ENCODE measurements around the gene XG.

DNA sequence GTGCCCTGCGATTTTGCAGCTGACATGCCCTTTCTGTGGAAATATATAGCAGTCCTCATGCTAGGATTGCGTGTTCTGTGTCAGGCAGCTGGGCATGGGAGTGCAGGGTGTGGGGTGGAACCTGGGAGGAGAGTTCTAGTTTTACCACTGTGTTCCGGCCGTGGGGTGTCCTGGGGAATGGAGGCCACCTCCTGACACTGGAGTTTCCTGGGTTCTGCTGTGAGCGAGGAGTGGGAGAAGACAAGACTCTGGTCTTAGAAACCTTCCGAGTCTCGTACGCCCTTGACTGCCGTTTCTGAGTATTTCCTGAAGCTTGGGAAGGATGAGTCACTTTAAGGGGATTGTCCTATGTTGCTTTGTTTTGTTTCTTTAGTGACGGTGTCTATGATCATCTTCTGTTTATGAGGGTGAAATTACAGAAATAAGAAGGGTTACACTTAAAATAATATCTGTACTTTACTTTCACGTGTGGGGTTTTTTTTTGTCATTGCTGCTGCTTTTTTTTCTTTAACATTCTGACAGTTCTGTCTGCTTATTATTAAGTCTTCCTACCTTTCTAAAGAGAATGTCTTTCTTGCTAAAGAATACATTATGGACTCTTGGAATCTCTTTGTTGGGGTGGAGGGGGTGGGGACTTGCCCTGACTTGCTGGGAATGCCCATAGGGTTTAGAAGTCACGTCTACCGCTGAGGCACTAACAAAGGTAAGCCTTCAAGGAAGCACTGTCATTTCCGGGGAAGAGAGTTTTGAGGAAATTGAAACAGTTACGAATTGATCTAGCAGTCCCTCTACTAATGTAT lies 41.6 kb upstream of the XG start:
- no peak for TF ChIP-seq POLR2AphosphoS5 (IDR thresholded peaks at IDR 0.05; ENCODE audit: low read depth, low read length)
- TF ChIP-seq SIN3A (IDR thresholded peaks at IDR 0.05; ENCODE audit: borderline replicate concordance, insufficient read depth, low read length), result no peak
- TF ChIP-seq, protein P1, sequence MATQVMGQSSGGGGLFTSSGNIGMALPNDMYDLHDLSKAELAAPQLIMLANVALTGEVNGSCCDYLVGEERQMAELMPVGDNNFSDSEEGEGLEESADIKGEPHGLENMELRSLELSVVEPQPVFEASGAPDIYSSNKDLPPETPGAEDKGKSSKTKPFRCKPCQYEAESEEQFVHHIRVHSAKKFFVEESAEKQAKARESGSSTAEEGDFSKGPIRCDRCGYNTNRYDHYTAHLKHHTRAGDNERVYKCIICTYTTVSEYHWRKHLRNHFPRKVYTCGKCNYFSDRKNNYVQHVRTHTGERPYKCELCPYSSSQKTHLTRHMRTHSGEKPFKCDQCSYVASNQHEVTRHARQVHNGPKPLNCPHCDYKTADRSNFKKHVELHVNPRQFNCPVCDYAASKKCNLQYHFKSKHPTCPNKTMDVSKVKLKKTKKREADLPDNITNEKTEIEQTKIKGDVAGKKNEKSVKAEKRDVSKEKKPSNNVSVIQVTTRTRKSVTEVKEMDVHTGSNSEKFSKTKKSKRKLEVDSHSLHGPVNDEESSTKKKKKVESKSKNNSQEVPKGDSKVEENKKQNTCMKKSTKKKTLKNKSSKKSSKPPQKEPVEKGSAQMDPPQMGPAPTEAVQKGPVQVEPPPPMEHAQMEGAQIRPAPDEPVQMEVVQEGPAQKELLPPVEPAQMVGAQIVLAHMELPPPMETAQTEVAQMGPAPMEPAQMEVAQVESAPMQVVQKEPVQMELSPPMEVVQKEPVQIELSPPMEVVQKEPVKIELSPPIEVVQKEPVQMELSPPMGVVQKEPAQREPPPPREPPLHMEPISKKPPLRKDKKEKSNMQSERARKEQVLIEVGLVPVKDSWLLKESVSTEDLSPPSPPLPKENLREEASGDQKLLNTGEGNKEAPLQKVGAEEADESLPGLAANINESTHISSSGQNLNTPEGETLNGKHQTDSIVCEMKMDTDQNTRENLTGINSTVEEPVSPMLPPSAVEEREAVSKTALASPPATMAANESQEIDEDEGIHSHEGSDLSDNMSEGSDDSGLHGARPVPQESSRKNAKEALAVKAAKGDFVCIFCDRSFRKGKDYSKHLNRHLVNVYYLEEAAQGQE (IDR thresholded peaks at IDR 0.05; ENCODE audit: insufficient read depth in 1 of 2, low read depth in 2 of 2, low read length in 2 of 2), result no peak
- TF ChIP-seq TAF1 (IDR thresholded peaks at IDR 0.05; ENCODE audit: borderline replicate concordance, insufficient read depth, low read length), result no peak
- no peak for TF ChIP-seq FOXP2 (optimal IDR thresholded peaks at IDR 0.05; ENCODE audit: borderline replicate concordance, extremely low read depth, extremely low read length, insufficient read depth)
